GM19240 (cell line): Measurements from ENCODE around the gene ATXN1.
A peak's percentile ranks its signal among the peaks of the same experiment; 100 is the strongest.
"Not testable (repeated sequence)": the region's sequence is repeated elsewhere in the genome, so short reads cannot be mapped to it uniquely, and the experiment has no call there.

Experiments used
- DNase-seq: peaks from one replicate; pipeline ENCODE4 v3.0.0; 2011; ENCODE audit warnings: low spot score; ENCODE audit not compliant: insufficient read length

ATXN1 gene

DNA sequence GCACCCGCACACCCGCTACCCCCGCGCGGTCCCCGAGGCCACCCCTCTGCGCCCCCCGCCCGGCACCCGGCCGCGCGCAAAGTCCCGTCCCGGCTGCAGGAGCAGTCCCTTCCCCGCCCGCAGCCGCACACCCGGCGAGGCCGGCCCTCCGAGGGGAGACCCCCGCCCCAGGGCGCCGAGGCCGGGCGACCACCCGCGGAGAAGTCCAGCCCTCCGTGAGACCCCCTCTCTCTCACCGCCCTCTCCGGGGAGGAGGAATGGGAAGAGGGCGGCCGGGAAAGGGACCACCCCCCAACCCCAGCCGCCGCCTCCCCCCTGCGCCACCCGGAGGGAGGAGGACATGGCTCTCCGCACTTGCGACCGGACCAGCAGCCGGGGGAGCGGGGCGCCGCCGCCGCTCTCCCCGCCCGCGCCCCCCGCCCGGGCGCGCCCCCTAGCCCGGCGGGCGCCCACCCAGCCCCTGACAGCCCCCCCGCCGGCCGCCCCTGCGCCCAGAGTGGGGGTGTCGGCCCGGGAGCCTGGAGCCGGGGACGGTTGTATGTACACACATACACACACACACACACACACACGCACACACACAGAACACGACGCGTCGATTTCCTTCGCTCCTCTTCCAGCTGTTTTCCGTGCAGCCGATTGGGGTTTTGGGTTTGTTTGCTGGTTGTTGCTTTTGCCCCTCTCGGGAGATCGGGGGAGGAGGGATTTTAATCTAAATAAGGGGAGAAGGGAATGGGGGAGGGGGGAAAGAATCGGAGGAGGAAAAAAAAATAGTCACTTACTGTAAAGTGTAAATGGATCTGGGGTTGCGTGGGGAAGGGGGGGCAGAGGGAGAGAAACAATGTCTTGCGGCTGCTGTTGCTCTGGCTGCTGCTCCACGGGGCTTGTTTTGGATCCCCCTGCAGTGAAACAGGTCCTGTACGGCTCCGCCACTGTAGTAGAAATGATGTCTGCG lies at the start of gene ATXN1:
TSS of gene ATXN1 (minus strand) at position 945 of the 955 bp plus-strand sequence.
- no peak for DNase-seq

DNA sequence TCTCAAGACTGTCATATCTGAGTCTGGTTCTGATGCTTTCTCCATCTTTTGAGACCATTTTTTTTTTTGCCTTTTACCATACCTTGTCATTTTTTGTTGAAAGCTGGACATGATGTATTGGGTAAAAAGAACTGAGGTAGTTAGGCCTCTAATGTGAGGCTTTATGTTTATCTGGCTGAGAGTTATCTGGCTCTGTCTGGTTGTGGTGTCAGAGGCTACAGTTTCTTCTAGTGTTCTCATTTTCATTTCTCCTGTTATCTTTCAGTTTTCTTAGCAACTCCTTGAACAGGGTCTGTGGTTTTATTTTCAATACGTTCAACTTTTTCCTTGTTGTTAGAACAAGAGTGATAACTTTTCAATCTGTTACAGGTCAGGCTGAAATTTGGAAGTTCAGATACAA lies 49.2 kb upstream of the ATXN1 start:
- peak; percentile 14 for DNase-seq

- DNase-seq = no peak
Measured at GRCh38 chr6:16809753-16810358, 48.6 kb upstream of the ATXN1 start.

- no peak for DNase-seq
Measured at GRCh38 chr6:16807956-16808355, 46.7 kb upstream of the ATXN1 start.

GRCh38 chr6:16806363-16806762 lies 45.1 kb upstream of the ATXN1 start:
- DNase-seq = no peak

DNA sequence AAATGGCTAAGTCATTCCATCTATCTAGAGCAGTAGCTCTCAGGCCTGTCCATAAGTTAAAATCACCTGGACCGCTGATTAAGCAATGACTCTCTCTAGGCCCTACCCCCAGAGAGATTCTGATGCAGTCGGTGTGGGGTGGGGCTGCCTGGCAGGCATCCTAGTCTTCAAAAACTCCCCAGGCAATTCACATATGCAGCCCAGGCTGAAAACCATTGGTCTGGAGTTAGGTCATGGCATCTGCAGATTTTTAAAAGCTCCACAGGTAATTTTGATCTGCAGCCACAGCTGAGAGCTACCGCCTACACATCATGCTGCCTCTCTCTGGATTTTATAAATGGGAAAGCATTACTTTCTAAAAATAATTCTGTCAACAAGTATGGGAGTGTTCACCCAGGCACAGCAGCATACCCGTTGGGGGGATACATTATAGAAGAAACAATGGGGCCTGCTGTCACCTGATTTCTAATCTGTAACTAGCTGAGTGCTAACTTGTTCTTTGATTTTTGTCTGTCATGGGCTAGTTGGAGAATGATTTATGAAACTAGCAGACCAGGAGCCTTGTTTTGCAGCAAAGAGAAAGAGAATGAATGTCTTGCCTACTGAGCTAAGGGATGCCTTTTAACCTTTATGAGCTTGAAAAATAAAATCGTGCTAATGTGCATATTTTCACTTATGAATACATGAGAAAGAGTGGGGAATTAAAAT lies 44.1 kb upstream of the ATXN1 start:
- no peak for DNase-seq

GRCh38 chr6:16804546-16805242 lies 43.4 kb upstream of the ATXN1 start:
- DNase-seq = no peak

DNA sequence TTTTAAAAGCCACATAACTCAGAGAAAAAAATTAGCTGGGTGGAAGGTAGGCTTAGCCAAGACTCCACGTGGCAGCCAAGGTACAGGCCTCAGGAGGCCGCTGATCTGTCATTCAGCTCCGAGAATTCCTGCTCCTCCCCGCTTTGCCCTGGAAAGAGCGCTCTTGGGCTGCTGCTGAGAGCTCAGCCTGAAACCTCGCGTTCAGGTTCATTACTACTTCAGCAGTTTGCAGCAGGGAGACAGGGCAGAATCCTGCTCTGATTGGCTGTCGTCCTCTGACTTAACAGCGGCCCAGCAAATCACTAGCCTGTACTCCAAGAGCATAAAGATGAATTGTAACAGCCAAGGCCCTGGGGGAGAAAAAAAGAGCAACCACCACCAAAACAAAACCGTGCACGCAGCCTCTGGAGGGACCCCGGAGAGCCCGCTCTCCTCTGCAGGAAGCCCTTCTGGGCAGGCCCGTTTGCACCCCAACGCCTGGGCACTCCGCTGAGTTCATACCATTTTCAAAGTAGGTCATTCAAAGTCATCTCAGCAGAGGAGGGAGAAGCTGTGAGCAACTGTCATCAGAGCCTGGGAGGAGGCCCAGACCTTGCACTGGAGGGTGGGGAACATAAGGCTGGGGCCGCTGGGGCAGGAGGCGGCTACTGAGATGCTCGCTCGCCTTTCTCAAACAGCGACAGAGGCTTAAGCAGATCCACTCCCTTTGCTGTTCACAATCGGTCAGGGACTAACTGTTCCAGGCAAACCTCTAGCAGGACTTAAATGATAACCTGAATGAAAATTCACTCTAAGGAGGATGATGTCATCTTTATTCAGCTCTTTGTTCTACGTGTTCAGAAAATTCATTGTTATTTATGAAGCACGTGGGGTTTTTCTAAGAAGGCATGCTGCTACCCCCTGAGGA lies 42.3 kb upstream of the ATXN1 start:
- DNase-seq = no peak

- no peak for DNase-seq
Measured at GRCh38 chr6:16802071-16802470, 40.8 kb upstream of the ATXN1 start.

DNA sequence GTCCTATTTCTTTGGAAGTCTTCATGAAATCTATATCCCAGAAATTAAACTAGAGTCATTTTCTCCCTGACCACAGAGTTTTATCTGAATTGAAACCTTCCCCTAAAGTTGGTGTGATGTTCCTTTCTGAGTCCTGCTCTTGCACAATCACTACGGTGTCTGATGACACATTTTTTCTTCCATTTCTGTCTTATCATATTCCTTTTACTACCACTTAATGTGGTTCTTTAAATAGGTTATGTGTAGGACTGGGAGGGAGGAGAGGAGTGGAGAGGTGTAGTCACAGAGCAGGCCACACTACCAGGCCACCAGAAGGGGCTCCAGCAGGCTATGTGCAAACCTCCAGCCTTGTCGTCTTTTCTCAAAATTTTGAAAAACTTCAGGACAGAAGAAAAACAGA lies 39.7 kb upstream of the ATXN1 start:
- no peak for DNase-seq

DNA sequence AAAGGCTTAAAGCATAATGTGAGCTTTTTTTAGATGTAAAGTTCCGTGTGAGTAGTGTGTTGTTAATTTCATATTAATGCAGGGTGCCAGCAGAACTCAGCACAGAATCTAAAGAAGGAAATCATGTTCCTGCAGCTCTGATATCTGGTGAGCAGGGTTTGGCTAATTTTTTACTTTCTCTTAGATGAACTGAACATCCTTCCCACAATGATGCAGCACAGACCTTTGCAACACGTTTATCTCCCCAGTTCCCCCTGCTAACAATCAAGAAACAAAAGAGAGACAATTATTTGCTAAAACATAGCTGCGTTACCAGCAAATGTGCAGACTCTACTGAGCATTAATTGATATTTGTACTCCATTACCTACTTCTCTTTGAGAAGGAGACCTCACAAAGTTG lies 39.1 kb upstream of the ATXN1 start:
- no peak for DNase-seq

- DNase-seq = no peak
Measured at GRCh38 chr6:16799279-16800193, 38.3 kb upstream of the ATXN1 start.

DNA sequence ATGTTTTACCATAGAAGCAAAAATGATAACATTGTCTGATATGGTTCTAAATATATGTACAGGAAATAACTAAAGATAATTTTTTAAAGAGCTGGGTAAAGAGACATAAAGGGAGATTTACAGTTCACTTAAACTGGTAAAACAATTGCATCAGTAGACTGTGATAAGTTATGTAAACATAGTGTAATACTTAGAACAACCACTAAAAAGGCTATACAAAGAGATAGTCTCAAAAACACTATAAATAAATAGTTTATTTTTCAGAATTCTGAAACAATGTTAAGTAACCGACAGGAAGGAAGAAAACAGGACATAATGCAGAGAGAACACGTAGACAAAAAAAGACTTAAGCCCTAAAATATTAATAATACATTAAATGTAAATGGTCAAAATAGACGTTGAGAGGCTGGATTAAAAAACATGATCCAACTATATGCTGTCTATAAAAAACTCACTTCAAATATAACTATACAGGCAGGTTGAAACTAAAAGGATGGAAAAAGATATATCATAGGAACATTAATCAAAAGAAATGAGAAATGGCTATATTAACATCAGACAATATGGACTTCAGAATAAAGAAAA lies 32.7 kb upstream of the ATXN1 start:
- DNase-seq = no peak

DNA sequence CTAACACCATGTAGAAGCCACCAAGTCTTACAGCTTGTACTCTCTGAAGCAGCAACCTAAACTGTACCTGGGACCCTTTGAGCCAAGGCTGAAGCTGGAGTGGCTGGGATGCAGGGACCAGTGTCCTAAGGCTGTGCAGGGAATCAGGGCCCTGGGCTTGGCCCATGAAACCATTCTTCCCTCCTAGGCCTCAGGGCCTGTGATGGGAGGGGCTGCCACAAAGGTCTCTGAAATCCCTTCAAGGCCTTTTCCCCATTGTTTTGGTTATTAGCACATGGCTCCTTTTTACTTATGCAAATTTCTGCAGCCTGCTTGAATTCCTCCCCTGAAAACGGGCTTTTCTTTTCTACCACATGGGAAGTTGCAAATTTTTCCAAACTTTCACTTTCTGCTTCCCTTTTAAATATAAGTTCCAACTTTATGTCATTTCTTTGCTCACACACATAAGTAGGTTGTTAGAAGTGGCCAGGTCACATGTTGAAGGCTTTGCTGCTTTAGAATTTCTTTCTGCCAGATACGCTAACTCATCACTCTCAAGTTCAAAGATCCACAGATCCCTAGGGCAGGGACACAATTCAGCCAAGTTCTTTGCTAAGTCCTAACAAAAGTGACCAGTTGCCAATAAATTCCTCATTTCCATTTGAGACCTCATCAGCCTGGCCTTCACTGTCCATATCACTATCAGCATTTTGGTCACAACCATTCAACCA lies 28.2 kb upstream of the ATXN1 start:
- no peak for DNase-seq

- no peak for DNase-seq
Measured at GRCh38 chr6:16787128-16787682, 25.9 kb upstream of the ATXN1 start.

DNA sequence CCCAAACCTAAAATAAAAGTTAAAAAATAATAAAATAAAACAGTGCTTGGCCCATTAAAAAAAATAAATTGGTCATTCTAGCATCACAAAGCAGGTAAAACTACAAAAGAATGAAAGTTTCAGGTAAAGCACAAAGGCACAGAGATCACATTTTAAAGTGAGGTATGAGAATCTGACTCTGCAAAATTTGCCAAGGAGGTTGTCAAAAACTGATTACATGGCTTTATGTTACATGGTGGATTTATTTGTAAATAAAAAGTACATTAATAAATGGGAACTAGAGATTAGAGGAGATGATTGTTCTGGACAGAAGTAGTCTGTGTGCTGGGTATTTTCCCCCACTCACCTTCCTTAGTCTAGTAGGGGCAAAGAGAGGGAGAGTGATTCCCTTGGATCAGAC lies 24.2 kb upstream of the ATXN1 start:
- DNase-seq = no peak

GRCh38 chr6:16784957-16785356 lies 23.7 kb upstream of the ATXN1 start:
- DNase-seq = not testable (repeated sequence)

DNA sequence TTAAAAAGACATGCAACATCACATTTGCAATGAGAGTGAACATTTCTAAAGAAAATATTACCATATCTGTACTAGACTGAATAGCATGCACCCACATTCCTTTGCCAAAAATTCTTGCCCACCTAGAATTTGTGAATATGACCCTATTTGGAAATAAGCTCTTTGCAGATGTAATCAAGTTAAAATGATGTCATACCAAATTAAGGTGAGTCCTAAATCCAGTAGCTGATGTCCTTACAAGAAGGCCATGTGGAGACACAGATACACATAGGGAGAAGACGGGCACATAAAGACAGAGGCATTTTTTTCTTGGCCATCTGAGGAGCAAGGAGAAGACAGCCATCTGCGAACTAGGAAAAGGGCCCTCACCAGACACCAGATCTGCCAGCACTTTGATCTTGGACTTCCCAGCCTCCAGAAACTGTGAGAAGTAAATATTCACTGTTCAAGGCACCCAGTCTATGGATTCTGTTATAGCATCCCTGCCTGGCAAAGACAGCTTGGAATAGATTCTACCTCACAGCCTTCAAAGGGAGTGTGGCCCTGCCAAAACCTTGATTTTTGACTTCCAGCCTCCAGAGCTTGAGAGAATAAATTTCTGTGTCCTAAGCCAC lies 22.8 kb upstream of the ATXN1 start:
- no peak for DNase-seq
